ENCODE results near the gene FAM78B.

The FAM78B gene, protein sequence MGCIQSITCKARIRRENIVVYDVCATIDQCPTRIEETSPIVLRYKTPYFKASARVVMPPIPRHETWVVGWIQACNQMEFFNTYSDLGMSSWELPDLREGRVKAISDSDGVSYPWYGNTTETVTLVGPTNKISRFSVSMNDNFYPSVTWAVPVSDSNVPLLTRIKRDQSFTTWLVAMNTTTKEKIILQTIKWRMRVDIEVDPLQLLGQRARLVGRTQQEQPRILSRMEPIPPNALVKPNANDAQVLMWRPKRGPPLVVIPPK

DNA sequence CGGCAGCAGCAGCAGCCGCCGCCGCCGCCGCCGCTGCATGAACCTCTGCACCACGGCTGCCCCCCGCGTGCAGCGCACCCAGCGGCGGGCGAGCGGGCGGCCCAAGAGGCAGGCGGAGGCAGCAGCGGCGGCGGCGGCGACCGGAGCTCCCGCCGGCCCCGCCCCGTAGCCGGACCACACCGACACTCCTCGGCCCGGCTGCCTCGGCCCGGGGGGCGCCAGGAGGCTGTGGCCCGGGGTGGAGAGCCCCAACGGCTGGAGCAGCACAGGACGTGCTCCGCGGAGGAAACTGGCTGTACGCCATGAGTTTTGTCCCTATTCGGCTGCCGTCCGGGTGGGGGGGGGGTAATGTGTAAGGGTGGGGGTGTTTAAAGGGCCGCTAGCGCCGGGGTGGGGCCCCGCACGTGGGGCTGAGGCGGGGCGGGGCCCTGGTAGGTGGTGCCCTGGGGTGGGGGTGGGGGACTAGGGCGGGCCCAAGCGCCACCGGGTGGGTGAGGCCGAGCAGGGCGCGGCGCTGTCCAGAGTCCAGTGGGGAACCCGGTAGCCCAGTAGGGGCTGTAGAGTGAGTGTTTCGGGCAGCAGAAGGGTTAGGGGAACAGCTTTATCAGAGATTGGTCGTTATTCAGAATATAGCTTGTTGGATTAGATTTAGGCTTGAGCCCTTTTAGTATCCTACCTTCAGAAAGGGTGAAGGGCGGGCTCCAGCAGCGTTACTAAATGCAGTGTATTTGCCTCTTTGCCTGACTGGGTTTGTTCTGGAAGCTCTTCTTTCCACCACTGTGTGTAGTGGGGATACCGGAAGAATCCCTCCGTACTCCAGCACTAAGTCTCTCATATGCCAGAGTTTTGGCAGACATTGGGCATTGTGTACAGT is at the start of gene FAM78B:
FAM78B (minus strand) TSS at position 304 of the 874 bp plus-strand sequence. CDS start 753 bp downstream, outside the sequence.
- FAIRE-seq: no peak

DNA sequence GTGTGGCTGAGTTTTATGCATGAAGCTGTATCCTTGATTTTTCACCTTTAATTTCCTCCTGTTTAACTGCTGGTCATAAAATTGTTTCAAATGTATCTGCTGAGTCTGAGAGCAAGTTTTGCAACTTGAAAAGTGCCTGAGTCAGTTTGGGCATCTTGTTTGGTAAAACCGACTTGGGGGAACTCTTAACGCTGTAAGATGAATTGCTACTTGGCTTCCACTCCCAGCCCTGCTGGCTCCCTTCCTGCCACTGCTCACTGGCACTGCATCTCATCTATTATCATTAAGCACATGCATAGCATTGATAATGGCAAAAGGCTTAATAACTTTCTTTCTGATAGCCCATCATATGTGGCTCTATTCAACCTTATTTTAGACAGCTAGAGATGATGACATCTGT is 35.7 kb upstream of the FAM78B start:
- FAIRE-seq: no peak

DNA sequence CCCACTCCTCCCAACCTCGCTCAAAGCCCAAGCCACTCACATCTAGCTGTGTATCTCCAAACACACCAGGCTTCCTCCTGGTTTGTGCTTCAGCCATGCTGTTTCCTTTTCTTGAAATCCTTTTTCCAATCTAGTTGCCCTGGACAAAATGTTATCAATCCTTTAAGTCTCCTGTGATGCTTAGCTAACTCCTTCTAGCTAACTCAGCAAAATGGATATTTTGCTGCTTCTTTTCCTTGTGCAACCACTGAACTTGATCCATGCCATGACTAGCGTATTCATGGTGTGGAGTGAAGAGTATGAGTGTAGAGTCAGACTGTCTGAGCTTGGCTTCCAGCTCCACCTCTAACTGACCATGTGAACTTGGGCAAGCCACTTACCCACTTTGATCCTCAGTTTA is 33.9 kb upstream of the FAM78B start:
- FAIRE-seq: no peak

DNA sequence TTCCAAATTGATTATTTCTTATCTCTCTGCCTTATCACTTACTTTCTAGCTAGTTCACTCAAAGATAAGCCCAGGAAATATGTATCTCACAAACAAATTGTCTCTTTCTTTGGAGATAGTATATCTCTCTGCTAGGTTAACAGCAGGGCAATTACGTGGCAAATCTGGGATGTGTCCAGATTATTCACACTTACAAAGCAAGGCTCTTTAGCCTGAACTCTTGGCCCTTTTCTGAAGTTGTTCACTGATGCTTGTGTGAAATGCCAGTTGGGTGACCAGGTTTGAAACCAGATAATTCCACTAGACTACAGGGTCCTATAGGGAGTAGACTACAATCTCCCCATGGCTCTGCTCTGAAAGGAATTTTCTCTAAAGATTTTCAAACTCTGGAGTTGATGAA is 30.8 kb upstream of the FAM78B start:
- no peak for FAIRE-seq

DNA sequence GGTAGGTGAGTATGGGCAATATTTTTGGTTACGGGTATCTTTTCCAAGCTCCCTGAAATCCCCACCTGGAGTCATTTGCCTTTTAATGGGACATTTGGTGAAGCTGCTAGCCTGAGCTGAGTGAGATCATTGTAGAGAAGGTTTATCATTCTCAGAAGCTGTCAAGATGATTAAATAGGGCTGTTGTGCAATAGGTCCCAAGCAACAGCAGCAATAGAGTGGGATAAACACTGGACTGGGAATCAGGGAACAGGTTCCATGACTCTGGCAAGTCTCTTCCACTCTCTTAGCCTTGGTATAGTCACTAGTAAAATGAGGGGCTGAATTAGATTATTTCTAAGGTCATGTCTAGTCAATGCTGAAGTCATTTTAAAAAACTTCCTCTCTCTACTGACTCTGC is 30.3 kb upstream of the FAM78B start:
- FAIRE-seq: no peak

DNA sequence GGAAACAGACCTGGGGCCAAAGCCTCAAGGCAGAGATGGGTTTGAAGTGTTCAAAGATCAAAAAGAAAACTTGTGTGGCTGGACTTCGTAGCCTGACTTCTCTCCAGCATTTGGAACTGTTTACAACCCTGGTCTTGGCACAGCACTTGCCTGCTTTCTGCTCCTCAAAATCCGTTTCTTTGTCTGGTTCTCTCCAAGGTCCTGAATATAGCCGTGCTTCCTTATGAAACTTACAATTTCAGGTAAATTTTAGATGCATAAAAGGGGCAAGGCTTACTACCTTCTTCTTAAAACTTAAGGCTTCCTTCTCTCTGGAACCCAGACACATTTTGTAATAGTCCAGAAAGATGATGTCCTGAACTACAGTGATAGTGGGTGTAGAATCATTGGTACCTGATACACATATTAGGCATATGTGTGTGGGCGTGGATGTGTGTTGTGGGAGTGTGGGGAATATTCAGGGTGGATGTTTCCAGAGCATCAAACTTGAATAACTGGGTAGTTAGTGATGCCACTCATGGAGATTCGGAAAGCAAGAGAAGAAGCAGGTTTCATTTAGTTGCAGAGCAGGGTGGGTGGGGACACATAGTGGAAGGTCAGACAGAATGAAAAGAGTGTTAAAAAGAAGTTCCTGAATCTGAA is 26.4 kb upstream of the FAM78B start:
- FAIRE-seq: no peak

DNA sequence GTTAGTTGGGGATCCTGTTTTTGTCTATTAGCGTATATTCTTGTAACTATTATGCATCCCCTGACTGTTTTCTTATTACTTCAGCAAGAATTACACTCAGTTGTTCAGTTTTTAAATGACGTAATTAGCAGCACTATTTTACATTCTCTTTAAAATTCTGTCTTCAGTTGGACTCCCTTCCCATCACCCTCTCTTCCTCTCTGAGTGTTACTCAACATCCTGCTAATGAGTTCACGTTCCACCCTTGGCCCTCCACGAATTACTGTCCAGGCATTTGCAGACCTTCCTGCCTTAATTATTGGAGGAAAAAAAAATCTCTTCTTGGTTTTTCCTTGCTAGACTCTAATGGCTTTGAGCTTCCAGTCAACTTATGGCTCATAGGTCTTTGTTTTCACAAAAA is 23.6 kb upstream of the FAM78B start:
- FAIRE-seq: no peak

DNA sequence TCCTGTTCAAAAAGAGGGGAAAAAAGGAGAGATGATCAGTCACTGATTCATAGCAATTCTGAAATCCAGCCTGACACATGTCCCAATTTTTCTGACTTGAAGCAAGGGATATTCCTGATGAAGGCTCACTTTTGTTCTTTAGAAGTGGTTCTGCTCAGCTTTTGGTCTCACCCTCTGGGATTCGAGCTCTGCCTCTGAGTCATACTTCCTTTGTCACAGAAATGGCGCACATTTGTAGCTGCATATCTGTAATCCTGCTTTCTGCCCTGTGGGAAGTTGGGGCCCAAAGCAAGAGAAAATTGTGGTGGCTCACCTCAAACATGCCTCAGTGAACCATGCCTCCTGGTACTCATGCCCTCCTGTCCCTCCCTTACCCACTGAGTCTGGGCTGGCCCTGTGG is 22.3 kb upstream of the FAM78B start:
- FAIRE-seq: no peak

DNA sequence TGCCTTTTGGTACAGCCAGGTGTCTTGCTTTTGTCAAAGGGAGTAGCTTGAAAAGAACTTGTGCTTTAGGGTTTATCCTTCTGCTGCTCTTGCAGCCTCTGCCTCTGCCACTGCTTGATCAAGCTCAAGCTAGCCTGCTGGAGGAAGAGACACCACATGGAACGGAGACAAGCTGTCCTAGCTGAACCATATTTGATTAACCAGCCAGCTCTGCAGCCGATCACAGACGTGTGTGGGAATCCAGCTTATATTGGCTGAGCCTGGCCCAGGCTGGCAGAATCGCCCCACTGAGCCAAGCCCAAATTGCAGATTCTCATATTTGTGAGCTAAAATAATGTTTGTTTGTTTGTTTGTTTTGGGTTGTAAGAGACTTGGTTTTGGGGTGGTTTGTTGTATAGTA is 18.7 kb upstream of the FAM78B start:
- FAIRE-seq: no peak

DNA sequence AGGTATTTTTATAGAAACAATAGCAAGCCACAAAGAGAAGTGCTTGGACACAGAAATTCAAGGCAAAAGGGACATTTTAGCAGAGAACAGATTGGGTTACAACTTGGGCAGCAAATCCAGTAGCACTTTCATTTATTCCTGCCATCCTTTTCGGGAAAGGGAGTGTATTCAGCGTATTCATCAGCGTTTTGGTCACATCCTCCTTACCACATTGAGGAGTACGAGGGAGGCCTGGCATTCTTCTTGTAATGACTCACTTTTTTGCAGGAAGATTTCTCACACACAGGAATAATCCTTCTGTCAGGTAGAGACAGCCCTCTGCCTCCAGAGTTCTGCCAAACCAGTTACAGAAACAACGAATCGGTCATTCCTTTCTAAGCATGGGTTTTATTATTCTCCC is 18.1 kb upstream of the FAM78B start:
- no peak for FAIRE-seq

DNA sequence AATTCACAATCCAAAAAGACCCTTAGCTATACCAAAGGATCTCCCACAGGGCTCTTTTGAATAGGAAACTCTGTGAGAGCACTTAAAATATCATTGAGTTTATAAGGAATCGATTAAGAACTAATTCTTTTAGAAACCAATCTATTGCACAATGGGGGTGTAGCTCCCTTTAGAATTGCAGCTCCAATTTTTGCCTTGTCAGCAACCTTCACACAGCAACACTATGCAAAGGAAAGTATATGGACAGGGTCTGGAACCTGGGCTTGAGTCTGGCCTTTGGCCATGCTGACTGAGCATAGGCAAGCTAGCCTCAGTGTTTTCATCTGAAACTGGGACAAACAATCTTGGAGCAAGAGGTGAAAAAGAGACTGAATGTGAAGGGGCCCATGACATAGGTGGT is 17.2 kb upstream of the FAM78B start:
- no peak for FAIRE-seq

DNA sequence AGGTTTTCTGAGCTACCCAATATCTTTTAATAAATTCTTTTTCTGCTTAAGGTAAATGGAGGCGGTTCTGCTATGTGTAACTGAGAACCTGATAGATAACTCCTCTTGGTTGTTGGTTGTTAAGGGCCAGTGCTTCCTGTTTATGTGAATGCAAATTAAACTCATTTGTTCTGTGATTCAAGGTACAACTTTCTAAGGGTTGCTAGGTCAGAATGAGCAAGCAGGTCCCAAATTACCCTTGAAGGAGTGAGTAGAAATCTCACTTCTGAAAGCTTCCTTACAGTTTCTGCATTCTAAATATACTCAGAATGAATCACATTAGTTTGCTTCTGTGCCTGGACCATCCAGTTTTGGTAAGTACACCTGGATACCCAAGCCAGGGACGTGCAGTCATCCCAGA is 15.5 kb upstream of the FAM78B start:
- FAIRE-seq: no peak

DNA sequence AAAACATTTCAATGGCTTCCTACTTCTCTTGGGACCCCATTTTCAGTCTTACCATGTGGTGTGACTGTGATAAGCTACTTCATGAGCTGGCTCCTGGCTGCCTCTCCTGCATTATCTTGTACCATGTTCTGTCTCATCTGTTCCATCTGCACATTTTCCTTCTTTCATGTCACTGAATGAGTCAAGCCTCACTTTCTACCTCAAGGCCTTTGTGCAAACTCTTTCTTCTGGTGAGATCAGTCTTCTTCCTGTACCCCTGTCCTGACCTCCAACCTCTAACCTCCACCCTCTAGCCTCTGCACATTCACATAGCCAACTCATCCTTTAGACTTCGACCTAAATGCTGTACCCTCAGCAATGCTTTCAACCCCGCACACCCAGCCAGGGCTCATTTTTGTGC is 9.6 kb upstream of the FAM78B start:
- no peak for FAIRE-seq

DNA sequence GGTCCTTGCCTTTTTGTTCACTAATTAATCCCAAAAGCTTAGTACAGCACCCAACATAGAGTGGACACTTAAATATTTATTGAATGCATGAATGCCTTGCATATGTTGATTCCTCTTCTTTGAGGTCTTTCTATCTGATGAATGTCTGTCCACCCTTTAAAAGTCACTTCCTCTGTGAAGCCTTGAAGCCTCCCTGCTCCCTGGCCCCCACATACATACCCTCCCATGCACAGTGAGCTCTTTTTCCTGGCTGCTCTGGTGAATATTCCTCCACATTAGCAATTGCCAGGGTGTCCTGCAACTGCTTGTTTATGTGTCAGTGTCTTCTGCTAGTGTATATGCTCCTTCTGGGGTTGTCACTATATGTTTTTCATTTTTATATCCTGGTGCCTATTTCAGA is 8.2 kb upstream of the FAM78B start:
- no peak for FAIRE-seq

DNA sequence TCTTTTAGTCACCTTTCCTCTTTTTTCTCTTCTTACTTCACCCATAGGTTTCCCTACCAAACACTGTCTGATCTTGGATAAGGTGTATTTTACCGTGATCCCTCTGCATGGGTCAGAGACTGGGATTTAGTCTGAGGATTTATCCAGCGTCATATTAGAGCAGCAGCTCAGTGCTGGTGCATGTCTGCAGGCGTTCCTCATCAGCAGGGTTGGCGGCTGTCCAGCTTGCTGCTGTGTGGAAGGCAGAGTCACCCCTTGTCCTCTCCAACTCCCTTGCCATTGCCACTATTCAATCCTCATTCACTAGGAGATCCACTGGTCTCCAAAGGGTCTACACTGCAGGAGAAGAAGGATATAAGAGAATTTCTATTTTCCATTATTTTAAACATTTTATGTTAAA is 7.3 kb upstream of the FAM78B start:
- FAIRE-seq: no peak

DNA sequence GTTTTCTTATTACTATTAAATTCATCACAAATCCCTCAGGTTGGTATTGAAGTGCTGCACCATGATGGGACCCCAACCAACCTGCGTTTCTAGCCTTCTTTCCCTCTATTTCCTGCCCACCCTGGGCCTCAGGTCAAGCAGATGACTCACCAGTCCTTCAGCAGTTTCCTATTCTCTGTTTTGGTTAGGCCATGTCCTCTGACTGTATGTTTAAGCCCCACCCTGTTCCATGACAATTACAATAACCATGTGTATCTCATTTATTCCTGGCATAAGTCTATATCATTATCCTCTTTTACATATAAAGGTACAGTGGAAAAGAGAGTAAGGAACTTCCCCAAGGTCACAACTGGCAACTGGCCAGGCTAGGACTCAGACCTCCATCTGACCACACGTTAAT is 5.3 kb upstream of the FAM78B start:
- FAIRE-seq: no peak

DNA sequence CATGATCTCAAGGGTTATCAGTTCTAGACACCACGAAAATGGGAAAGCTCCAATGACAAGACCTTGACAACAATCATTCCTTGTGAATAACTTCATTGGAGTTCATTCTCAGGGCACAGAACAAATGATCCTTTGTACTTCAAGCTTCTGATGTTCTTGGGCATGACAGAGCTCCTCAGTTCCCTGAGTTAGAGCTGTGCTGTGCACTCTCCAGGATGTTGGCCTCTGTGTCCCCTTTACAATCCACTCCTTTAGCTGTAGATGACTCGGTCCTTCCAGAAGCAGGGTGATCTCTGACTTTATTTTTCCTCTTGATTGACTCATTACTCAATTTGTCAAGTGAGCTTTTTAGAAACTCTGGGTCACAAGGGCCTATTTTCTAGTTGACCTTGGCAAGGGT is 3.9 kb upstream of the FAM78B start:
- FAIRE-seq: no peak

DNA sequence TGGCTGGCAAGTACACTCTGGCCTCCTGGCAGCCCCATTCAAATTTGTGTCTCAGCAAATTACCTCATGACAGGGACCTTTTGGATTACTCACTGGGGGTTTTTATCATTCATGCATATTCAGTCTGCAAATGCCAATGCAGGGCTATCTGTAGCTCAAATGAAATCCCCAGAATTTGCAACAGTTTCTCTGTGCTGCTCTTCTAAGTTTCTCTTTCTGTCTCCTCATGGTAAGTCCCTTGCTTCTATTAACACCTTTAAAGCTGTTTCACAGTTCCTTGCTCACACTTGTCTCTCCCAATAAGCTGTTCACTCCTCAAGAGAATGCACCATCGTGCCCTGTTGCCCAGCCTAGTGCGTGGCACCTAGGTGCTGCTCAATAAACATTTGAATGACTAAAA is 3.3 kb upstream of the FAM78B start:
- FAIRE-seq: no peak

DNA sequence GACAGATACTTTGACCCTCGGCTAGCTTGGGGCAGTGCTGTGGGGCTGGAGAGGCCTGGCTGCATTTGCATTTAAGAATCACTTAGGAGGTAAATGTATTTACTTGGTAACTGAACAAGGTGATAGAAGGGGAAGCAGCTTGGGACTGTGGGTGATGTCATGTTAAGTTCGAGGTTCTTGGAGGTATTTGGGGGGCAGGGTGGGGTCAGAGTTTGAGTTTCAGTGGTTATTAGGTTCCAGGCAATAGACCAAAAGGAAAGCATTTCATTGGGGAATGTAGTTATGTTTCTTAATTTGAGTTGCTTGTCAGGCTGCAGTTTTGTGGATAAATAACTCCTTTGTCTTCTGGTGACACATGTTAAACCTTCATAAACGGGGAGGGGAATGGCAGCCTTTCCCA is 2.4 kb upstream of the FAM78B start:
- FAIRE-seq: no peak

DNA sequence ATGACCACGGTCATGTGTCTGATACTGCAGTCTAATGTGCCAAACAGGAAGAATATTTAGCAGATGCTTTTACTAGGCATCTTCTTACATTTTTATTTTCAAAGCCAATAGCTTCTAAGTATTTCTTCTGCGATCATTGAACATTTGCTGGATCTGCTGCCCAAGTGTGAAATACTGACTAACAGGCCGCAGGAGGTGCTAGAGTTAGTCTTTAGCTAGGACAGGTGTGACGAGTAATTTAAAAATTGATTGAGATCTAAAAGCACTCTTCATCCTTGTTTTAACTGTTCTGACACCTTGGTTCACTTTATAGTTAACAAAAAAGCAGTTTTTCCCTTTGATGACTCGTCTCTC is 748 bp upstream of the FAM78B start:
- FAIRE-seq: no peak

DNA sequence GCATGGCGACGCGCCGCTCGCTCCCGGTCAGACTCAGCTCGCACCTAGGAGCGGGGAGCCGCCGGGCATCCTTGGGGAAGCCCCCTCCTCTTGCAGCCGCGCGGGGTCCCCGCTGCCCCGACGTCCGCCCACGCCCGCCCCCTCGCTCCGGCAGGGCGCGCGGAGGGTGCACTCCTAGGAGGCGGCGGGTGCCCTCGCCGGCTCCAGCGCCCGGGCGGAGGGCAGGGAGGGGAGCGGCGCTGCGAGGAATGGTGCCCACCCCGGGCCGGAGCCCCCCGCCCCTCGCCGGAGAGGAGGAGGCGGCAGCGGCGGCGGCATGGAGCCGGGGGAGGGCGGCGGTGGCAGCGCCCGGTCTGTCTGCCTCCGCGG is 488 bp downstream of the FAM78B start:
- no peak for FAIRE-seq

DNA sequence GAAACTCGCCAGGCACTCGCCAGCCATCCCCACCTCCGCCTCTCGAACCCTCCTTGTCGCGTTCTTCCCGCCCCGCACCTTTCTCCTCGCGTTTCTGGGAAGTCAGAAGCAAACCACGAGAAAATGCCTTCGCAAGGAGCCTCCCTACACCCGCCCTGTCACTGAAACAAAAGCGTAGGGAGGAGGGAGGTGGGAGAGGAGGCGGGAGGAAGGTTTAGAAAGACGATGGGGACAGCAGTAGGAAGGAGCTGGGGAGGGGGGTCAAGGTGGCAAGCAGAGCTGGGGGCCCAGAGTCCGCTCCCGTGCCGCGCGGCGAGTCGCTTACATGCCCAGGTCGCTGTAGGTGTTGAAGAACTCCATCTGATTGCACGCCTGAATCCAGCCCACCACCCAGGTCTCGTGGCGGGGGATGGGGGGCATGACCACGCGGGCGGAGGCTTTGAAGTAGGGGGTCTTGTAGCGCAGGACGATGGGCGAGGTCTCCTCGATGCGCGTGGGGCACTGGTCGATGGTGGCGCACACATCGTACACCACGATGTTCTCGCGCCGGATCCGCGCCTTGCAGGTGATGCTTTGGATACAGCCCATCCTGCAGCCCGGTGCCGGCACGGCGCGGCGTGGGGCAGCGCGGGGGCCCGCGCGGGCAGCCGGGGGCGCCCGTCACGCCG is 1.0 kb downstream of the FAM78B start:
- no peak for FAIRE-seq

DNA sequence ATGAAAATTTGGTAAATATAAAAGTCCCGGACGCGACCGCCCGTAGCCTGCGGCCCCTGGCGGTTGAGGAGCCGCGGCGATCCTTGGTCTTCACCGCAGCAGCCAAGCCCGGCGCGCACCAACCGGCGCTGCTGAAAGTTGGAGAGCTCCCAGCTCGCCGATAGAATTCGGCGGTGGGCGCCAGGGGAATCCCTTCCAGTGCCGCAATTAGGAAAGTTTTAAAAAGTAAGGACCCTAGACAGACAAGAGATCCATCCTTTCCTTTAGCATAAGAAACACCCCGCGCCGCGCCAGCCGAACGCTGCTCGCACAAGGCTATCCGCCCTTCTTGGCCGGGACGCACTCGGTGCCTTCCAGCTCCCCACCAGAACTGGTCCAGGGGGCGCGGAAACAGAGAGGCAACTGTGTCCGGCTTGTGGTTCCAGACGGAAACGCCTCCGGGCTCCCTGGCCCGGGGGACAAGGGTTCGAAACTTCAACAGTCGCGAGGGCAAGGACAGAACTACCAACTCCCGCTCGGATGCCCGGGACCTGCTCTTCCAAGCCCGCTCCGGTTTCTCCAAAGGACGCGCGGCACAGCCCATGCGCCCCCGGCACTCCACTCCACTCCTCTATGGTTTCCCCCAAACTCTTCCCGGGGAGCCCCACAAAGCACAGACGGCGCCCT is 1.7 kb downstream of the FAM78B start:
- no peak for FAIRE-seq

Data from TTC549 (cell line).